Endodermal cell (in vitro differentiated cells): ENCODE data around the gene CALD1. TPM values are rescaled to one million over a fixed set of nuclear protein-coding genes. Genes with fewer than 3 reads are reported as not detected.
A peak's percentile ranks its signal among the peaks of the same experiment; 100 is the strongest.

Experiments used
- DNase-seq: peaks from one replicate; pipeline ENCODE4 v3.0.0-alpha.2; 2017
- H3K27ac ChIP-seq: 2 replicates; pipeline ENCODE4 v1.5.1; 2013; ENCODE audit warnings: mild to moderate bottlenecking, low read depth, low read length, moderate library complexity
- H3K27me3 ChIP-seq: 2 replicates; pipeline ENCODE4 v1.6.1; 2013; ENCODE audit warnings: mild to moderate bottlenecking, low read length, moderate library complexity; ENCODE audit not compliant: insufficient read depth, control insufficient read depth, poor library complexity, severe bottlenecking
- H3K36me3 ChIP-seq: 2 replicates; pipeline ENCODE4 v1.7.0; 2013; ENCODE audit warnings: mild to moderate bottlenecking, low read length, moderate library complexity; ENCODE audit not compliant: control insufficient read depth, insufficient read depth
- H3K4me1 ChIP-seq: one replicate; pipeline ENCODE4 v1.7.0; 2013; ENCODE audit warnings: low read length; ENCODE audit not compliant: control insufficient read depth, insufficient read depth
- H3K4me3 ChIP-seq: 2 replicates; pipeline ENCODE4 v1.5.1; 2013; ENCODE audit warnings: mild to moderate bottlenecking, low read length, moderate library complexity
- H3K9ac ChIP-seq: 2 replicates; pipeline ENCODE4 v1.6.1; 2013; ENCODE audit warnings: mild to moderate bottlenecking, low read length, moderate library complexity; ENCODE audit not compliant: poor library complexity, severe bottlenecking; ENCODE audit errors: extremely low read depth
- H3K9me3 ChIP-seq: 2 replicates; pipeline ENCODE4 v1.6.1; 2013; ENCODE audit warnings: mild to moderate bottlenecking, low read length, moderate library complexity; ENCODE audit not compliant: control insufficient read depth
- H3K27ac Mint-ChIP-seq: 2 replicates; pipeline ENCODE4 v1.8.0; 2020; ENCODE audit warnings: mixed read lengths
- H3K27me3 Mint-ChIP-seq: 2 replicates; pipeline ENCODE4 v1.8.0; 2021; ENCODE audit warnings: mild to moderate bottlenecking, mixed read lengths; ENCODE audit not compliant: insufficient read depth
- H3K36me3 Mint-ChIP-seq: 2 replicates; pipeline ENCODE4 v1.8.0; 2020; ENCODE audit warnings: low read depth, mixed read lengths
- H3K4me1 Mint-ChIP-seq: 2 replicates; pipeline ENCODE4 v1.8.0; 2020; ENCODE audit warnings: mixed read lengths
- H3K4me3 Mint-ChIP-seq: 2 replicates; pipeline ENCODE4 v1.8.0; 2020; ENCODE audit warnings: mild to moderate bottlenecking, moderate library complexity, mixed read lengths
- H3K9me3 Mint-ChIP-seq: 2 replicates; pipeline ENCODE4 v1.8.0; 2020; ENCODE audit warnings: mild to moderate bottlenecking, mixed read lengths
- WGBS, 2 experiments: methylation state at CpG; one replicate each; pipeline versions ENCODE4 v1.1.5 to v1.1.7; 2013; ENCODE audit warnings: missing lambda C conversion rate in 2 of 2, mixed read lengths in 1 of 2; ENCODE audit not compliant: insufficient coverage in 1 of 2, insufficient read length in 1 of 2; 5-methylcytosine and 5-hydroxymethylcytosine counted together
- total RNA-seq, 2 donors: library from RNA; stranded (reverse); fragmentation: NEBNext Ultra II Directional in 1 of 2; extraction: Animal tissue kit (Norgen Biotek cat#: 25700) in 1 of 2; gene quantifications; 2 replicates in 1 of 2; 3 replicates in 1 of 2; pipeline ENCODE4 v1.2.1, GENCODE V29; 2021
- TF ChIP-seq, protein P1 (sequence below): fragments of 200-600 bp; sonication (generic); conservative IDR thresholded peaks from 2 replicates; pipeline ENCODE4 v1.5.0; 2021; ENCODE audit warnings: antibody characterized with exemption, mild to moderate bottlenecking

The CALD1 gene
- total RNA-seq, 2 donors from 2014 or later: 111 to 132 TPM

DNA sequence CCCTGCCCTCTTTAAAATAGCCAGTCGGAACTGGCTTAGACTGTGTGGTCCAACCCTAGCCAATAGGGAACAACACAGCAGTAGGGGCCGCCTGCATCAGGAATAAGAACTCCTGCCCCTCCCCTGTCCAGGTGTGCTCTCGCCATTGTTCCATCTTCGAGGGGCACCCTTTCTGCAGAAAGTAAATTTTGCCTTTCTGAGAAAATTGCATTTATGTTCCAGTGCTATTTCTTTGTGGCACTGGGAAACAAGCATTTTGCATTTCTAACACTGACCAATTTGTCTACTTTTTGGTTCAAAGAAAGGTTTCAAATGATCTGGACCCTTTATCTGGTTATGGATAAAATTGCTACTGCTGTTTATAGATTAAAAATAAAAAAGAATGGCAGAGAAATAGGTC is 116.6 kb downstream of the CALD1 start:
- no peak overlapping the region for H3K27ac ChIP-seq
- Mint-ChIP-seq H3K36me3 (peaks cover 39% of the 10 kb centered on the region), H3K27me3 (no peaks in the 10 kb centered on the region), H3K9me3 (peaks cover 26% of the 10 kb centered on the region), H3K4me3 (no peak overlapping the region), H3K4me1 (peaks cover 38% of the 10 kb centered on the region), H3K27ac (no peak overlapping the region)
- no peak for DNase-seq
- H3K4me1 ChIP-seq: no peaks in the 10 kb centered on the region
- TF ChIP-seq, protein P1, sequence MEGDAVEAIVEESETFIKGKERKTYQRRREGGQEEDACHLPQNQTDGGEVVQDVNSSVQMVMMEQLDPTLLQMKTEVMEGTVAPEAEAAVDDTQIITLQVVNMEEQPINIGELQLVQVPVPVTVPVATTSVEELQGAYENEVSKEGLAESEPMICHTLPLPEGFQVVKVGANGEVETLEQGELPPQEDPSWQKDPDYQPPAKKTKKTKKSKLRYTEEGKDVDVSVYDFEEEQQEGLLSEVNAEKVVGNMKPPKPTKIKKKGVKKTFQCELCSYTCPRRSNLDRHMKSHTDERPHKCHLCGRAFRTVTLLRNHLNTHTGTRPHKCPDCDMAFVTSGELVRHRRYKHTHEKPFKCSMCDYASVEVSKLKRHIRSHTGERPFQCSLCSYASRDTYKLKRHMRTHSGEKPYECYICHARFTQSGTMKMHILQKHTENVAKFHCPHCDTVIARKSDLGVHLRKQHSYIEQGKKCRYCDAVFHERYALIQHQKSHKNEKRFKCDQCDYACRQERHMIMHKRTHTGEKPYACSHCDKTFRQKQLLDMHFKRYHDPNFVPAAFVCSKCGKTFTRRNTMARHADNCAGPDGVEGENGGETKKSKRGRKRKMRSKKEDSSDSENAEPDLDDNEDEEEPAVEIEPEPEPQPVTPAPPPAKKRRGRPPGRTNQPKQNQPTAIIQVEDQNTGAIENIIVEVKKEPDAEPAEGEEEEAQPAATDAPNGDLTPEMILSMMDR: no peak
- WGBS, 2 experiments: 94 to 100% methylated on average over 4 of the region's 4 CpGs
- H3K9me3 ChIP-seq: peaks cover 41% of the 10 kb centered on the region
- H3K27me3 ChIP-seq: no peaks in the 10 kb centered on the region
- no peak overlapping the region for H3K4me3 ChIP-seq
- H3K9ac ChIP-seq: no peak overlapping the region
- peaks cover 29% of the 10 kb centered on the region for H3K36me3 ChIP-seq

DNA sequence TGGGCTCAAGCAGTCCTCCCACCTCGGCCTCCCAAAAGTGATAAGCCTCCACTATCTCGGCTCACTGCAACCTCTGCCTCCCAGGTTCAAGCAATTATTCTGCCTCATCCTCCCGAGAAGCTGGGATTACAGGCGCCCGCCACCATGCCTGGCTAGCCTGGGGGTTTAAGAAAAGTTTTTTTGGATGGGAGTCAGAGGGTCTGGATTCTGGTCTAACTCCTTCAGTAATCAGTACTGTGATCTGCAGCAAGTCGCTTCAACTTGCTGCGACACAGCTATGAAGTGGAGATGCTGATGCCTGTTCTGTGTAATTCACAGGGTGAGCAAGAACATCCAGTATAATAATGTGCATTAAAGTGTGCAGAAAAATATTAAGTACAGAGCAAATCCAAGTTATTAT is 118.5 kb downstream of the CALD1 start:
- peaks cover 38% of the 10 kb centered on the region for H3K4me1 Mint-ChIP-seq
- Histone ChIP-seq H3K4me3 (peak overlapping the region; percentile 5), H3K36me3 (peaks cover 31% of the 10 kb centered on the region), H3K9ac (no peak overlapping the region), H3K4me1 (peaks cover 5% of the 10 kb centered on the region), H3K27me3 (no peaks in the 10 kb centered on the region), H3K9me3 (peaks cover 41% of the 10 kb centered on the region), H3K27ac (no peak overlapping the region)
- TF ChIP-seq, protein P1: no peak
- H3K27me3 Mint-ChIP-seq: no peaks in the 10 kb centered on the region
- H3K9me3 Mint-ChIP-seq: peaks cover 26% of the 10 kb centered on the region
- no peak overlapping the region for H3K27ac Mint-ChIP-seq
- no peak for DNase-seq
- H3K4me3 Mint-ChIP-seq: no peak overlapping the region
- H3K36me3 Mint-ChIP-seq: peaks cover 42% of the 10 kb centered on the region
- 95 to 100% methylated on average over 2 to 7 of the region's 7 CpGs for WGBS, 2 experiments

DNA sequence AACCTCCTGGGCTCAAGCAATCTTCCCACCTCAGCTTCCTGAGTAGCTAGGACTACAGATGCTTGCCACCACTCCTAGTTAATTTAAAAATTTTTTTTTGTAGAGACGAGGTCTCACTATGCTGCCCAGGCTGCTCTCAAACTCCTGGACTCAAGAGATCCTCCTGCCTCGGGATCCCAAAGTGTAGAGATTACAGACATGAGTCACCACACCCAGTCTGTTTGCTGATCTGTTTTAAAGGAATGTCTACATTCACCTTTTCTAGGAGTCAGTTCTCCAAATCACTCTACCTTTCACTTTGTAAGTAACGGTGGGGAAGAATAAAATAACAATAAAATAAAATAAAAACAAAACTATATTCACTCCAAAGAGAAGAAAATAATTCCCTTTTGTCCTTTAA is 120.3 kb downstream of the CALD1 start:
- TF ChIP-seq, protein P1: no peak
- H3K36me3 Mint-ChIP-seq: peaks cover 37% of the 10 kb centered on the region
- no peak overlapping the region for H3K9ac ChIP-seq

More for the DNA sequence above, 120.3 kb downstream of the CALD1 start:
- H3K4me3 ChIP-seq: no peak overlapping the region
- DNase-seq: no peak
- peaks cover 21% of the 10 kb centered on the region for H3K9me3 Mint-ChIP-seq
- H3K4me1 Mint-ChIP-seq: peaks cover 29% of the 10 kb centered on the region
- H3K4me3 Mint-ChIP-seq: peak overlapping the region; percentile 20
- 77 to 88% methylated on average over 2 of the region's 3 CpGs for WGBS, 2 experiments
- peaks cover 5% of the 10 kb centered on the region for H3K4me1 ChIP-seq
- H3K27me3 Mint-ChIP-seq: no peaks in the 10 kb centered on the region
- peak overlapping the region; percentile 91 for H3K27ac Mint-ChIP-seq
- H3K27me3 ChIP-seq: no peaks in the 10 kb centered on the region
- peaks cover 32% of the 10 kb centered on the region for H3K9me3 ChIP-seq
- peaks cover 26% of the 10 kb centered on the region for H3K36me3 ChIP-seq
- no peak overlapping the region for H3K27ac ChIP-seq
